Measurements from ENCODE around the gene ZNF157. TPM values are rescaled to one million over a fixed set of nuclear protein-coding genes. Genes with fewer than 3 reads are reported as not detected.
"Not testable (repeated sequence)": the region's sequence is repeated elsewhere in the genome, so short reads cannot be mapped to it uniquely, and the experiment has no call there.

The ZNF157 gene
- polyA plus RNA-seq, 1 donor: 0.27 TPM

DNA sequence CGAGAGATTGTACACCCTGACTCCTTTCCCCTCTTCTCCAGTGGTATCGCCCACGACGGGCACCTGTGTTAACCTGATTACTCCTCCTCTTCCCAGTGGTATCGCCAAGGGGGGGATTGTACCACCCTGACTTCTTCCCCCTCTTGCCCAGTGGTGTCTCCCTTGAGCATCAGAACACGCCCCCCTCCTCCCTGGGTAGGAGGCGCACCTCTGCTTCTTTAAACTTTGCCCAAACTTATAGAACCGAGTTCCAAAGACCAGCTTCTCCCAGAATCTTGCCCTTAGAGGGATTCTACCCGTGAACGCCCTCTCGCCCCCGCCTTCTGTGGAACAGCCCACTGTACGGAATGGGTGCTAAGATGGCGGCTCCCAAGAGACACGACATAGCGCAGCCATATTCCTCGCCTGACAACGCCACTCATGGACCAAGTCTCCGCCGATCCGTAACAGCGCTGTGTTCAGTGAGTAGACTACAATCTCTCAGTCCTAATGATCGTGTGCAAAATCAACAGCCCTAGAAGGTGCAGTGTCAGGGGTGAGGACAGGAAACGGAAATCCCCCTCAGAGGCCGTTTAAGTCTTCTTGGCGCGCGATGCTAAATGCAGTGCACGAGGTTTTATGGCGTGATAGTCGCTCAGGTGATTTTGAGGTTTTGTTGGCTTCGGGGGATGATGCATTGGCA lies 4.2 kb upstream of the ZNF157 start:
- WGBS (ENCODE audit: insufficient coverage, low lambda C conversion rate): no CpG with 5 or more reads among the region's 32 CpGs
- no peaks in the 10 kb centered on the region for H3K36me3 ChIP-seq (ENCODE audit: control insufficient read depth, insufficient read depth, low read length)
- H3K27me3 ChIP-seq (ENCODE audit: control insufficient read depth, insufficient read depth, low read length): no peaks in the 10 kb centered on the region
- peak overlapping the region; percentile 53 for H3K27ac ChIP-seq (ENCODE audit: low read length)
- peak overlapping the region; percentile 51 for H3K4me3 ChIP-seq (ENCODE audit: low read length)
- H3K9me3 ChIP-seq (ENCODE audit: control insufficient read depth, low read depth, low read length): no peaks in the 10 kb centered on the region
- DNase-seq: peak; percentile 65 to 77
- H3K4me1 ChIP-seq (ENCODE audit: control insufficient read depth, insufficient read depth, low read length): peaks cover 2% of the 10 kb centered on the region

DNA sequence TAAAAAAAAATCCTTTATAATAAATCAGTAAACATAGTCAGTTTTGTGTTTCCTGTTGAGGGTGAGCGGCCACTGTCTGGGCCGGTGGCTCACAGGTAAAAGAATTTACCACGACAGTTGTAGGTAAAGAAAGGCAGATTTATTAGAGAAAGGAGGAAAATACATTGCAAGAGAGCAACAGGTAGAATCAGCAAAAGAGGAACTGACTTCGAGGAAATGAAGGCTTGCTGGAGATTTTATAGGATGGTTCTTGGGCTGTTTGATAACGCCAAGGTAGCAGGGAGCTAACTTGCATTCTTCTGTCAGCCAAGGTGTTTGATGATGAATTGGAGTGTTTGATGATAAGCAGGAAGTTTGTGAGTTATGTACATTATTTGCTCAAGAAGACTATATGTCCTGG lies 2.8 kb downstream of the ZNF157 start:
- Histone ChIP-seq H3K27ac (ENCODE audit: low read length) (no peak overlapping the region), H3K4me1 (ENCODE audit: control insufficient read depth, insufficient read depth, low read length) (no peaks in the 10 kb centered on the region), H3K4me3 (ENCODE audit: low read length) (no peak overlapping the region), H3K36me3 (ENCODE audit: control insufficient read depth, insufficient read depth, low read length) (no peaks in the 10 kb centered on the region), H3K27me3 (ENCODE audit: control insufficient read depth, insufficient read depth, low read length) (no peaks in the 10 kb centered on the region), H3K9me3 (ENCODE audit: control insufficient read depth, low read depth, low read length) (no peaks in the 10 kb centered on the region)
- no CpG with 5 or more reads among the region's 5 CpGs for WGBS (ENCODE audit: insufficient coverage, low lambda C conversion rate)
- DNase-seq: no peak

DNA sequence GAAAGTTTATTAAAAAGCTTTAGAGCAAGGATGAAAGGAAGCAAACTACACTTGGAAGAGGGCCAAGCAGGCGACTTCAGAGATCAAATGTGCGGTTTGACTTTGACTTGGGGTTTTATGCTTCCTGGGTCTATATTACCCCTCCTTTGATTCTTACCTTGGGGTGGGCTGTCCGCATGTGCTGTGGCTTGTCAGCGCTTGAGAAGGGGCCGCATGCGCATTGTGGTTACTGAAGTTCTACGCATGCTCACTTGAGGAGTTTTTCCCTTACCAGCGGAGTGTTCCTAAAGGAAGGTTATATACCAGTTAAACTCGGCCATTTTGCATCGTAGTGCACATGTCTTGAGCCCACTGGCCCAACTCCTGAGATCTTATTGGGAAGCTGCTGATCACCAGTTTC lies 9.9 kb downstream of the ZNF157 start:
- Histone ChIP-seq H3K27me3 (ENCODE audit: control insufficient read depth, insufficient read depth, low read length) (no peaks in the 10 kb centered on the region), H3K9me3 (ENCODE audit: control insufficient read depth, low read depth, low read length) (no peaks in the 10 kb centered on the region), H3K4me3 (ENCODE audit: low read length) (no peak overlapping the region), H3K36me3 (ENCODE audit: control insufficient read depth, insufficient read depth, low read length) (no peaks in the 10 kb centered on the region), H3K27ac (ENCODE audit: low read length) (no peak overlapping the region), H3K4me1 (ENCODE audit: control insufficient read depth, insufficient read depth, low read length) (no peaks in the 10 kb centered on the region)
- DNase-seq: peak in 1 of 2 donors; percentile 8
- WGBS (ENCODE audit: insufficient coverage, low lambda C conversion rate): no CpG with 5 or more reads among the region's 10 CpGs

DNA sequence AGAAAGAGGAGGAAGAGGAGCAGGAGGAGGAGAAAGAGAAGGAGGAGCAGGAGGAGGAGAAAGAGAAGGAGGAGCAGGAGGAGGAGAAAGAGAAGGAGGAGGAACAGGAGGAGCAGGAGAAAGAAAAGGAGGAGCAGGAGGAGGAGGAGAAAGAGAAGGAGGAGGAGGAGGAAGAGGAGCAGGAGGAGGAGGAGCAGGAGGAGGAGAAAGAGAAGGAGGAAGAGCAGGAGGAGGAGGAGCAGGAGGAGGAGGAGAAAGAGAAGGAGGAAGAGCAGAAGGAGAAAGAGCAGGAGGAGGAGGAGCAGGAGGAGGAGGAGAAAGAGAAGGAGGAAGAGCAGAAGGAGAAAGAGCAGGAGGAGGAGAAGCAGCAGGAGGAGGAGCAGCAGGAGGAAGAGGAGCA lies 10.5 kb downstream of the ZNF157 start:
- not testable (repeated sequence) for H3K27ac ChIP-seq (ENCODE audit: low read length); H3K36me3 ChIP-seq (ENCODE audit: control insufficient read depth, insufficient read depth, low read length); H3K27me3 ChIP-seq (ENCODE audit: control insufficient read depth, insufficient read depth, low read length); H3K4me1 ChIP-seq (ENCODE audit: control insufficient read depth, insufficient read depth, low read length); H3K9me3 ChIP-seq (ENCODE audit: control insufficient read depth, low read depth, low read length); DNase-seq; H3K4me3 ChIP-seq (ENCODE audit: low read length)

- peak; percentile 53 to 56 for DNase-seq
- H3K4me3 ChIP-seq (ENCODE audit: low read length): no peak overlapping the region
- no peaks in the 10 kb centered on the region for H3K9me3 ChIP-seq (ENCODE audit: control insufficient read depth, low read depth, low read length)
- no peaks in the 10 kb centered on the region for H3K4me1 ChIP-seq (ENCODE audit: control insufficient read depth, insufficient read depth, low read length)
- no peaks in the 10 kb centered on the region for H3K27me3 ChIP-seq (ENCODE audit: control insufficient read depth, insufficient read depth, low read length)
- whole genome bisulfite sequencing (ENCODE audit: insufficient coverage, low lambda C conversion rate): no CpG with 5 or more reads among the region's 8 CpGs
- no peaks in the 10 kb centered on the region for H3K36me3 ChIP-seq (ENCODE audit: control insufficient read depth, insufficient read depth, low read length)
- no peak overlapping the region for H3K27ac ChIP-seq (ENCODE audit: low read length)
Observed at GRCh38 chrX:47384502-47384901, 14.1 kb downstream of the ZNF157 start.

DNA sequence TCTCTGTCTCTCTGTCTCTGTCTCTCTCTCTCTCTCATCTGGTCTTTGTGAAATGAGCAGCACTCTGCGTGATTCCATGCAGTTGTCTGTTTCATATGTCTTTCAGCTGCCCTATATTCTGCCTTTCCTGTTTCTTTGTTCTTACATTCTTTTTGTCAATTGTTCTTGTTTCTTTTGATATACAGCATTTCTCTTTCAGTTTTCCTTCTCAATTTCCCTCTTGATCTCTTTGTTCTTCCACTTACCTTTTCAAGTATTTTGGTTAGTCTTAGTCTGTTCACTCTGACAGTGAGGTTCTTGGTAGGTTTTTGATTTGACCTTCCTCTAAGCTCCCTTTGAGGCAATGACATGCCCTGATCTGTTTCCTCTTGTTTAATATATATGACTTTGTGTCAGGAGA lies 20.4 kb downstream of the ZNF157 start:
- DNase-seq: no peak
- H3K36me3 ChIP-seq (ENCODE audit: control insufficient read depth, insufficient read depth, low read length): no peaks in the 10 kb centered on the region
- H3K27ac ChIP-seq (ENCODE audit: low read length): no peak overlapping the region
- no CpG with 5 or more reads among the region's 1 CpG for WGBS (ENCODE audit: insufficient coverage, low lambda C conversion rate)
- no peak overlapping the region for H3K4me3 ChIP-seq (ENCODE audit: low read length)
- no peaks in the 10 kb centered on the region for H3K27me3 ChIP-seq (ENCODE audit: control insufficient read depth, insufficient read depth, low read length)
- no peaks in the 10 kb centered on the region for H3K4me1 ChIP-seq (ENCODE audit: control insufficient read depth, insufficient read depth, low read length)
- H3K9me3 ChIP-seq (ENCODE audit: control insufficient read depth, low read depth, low read length): no peaks in the 10 kb centered on the region

DNA sequence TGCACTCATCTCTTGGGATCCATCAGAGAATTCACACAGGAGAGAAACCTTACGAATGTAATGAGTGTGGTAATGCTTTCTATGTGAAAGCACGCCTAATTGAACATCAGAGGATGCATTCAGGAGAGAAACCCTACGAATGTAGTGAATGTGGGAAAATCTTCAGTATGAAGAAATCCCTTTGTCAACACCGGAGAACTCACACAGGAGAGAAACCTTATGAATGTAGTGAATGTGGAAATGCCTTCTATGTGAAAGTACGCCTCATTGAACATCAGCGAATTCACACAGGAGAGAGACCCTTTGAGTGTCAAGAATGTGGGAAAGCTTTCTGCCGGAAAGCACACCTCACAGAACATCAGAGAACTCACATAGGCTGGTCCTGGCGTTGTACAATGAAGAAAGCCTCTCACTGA lies 42.8 kb downstream of the ZNF157 start:
- Histone ChIP-seq H3K27ac (ENCODE audit: low read length) (no peak overlapping the region), H3K9me3 (ENCODE audit: control insufficient read depth, low read depth, low read length) (no peaks in the 10 kb centered on the region), H3K4me3 (ENCODE audit: low read length) (no peak overlapping the region), H3K4me1 (ENCODE audit: control insufficient read depth, insufficient read depth, low read length) (no peaks in the 10 kb centered on the region), H3K36me3 (ENCODE audit: control insufficient read depth, insufficient read depth, low read length) (no peaks in the 10 kb centered on the region), H3K27me3 (ENCODE audit: control insufficient read depth, insufficient read depth, low read length) (no peaks in the 10 kb centered on the region)
- no peak for DNase-seq
- WGBS (ENCODE audit: insufficient coverage, low lambda C conversion rate): no CpG with 5 or more reads among the region's 8 CpGs

GRCh38 chrX:47420265-47420664 lies 49.9 kb downstream of the ZNF157 start:
- no peak for DNase-seq
- Histone ChIP-seq H3K36me3 (ENCODE audit: control insufficient read depth, insufficient read depth, low read length) (no peaks in the 10 kb centered on the region), H3K27me3 (ENCODE audit: control insufficient read depth, insufficient read depth, low read length) (no peaks in the 10 kb centered on the region), H3K27ac (ENCODE audit: low read length) (no peak overlapping the region), H3K4me1 (ENCODE audit: control insufficient read depth, insufficient read depth, low read length) (no peaks in the 10 kb centered on the region), H3K9me3 (ENCODE audit: control insufficient read depth, low read depth, low read length) (no peaks in the 10 kb centered on the region), H3K4me3 (ENCODE audit: low read length) (no peak overlapping the region)
- no CpG with 5 or more reads among the region's 4 CpGs for WGBS (ENCODE audit: insufficient coverage, low lambda C conversion rate)

GRCh38 chrX:47420962-47421361 lies 50.6 kb downstream of the ZNF157 start:
- no peaks in the 10 kb centered on the region for H3K9me3 ChIP-seq (ENCODE audit: control insufficient read depth, low read depth, low read length)
- no peaks in the 10 kb centered on the region for H3K4me1 ChIP-seq (ENCODE audit: control insufficient read depth, insufficient read depth, low read length)
- no peak overlapping the region for H3K27ac ChIP-seq (ENCODE audit: low read length)
- H3K4me3 ChIP-seq (ENCODE audit: low read length): no peak overlapping the region
- no CpG with 5 or more reads among the region's 5 CpGs for WGBS (ENCODE audit: insufficient coverage, low lambda C conversion rate)
- H3K36me3 ChIP-seq (ENCODE audit: control insufficient read depth, insufficient read depth, low read length): no peaks in the 10 kb centered on the region
- DNase-seq: no peak
- no peaks in the 10 kb centered on the region for H3K27me3 ChIP-seq (ENCODE audit: control insufficient read depth, insufficient read depth, low read length)

- Histone ChIP-seq H3K36me3 (ENCODE audit: control insufficient read depth, insufficient read depth, low read length) (no peaks in the 10 kb centered on the region), H3K27ac (ENCODE audit: low read length) (no peak overlapping the region), H3K27me3 (ENCODE audit: control insufficient read depth, insufficient read depth, low read length) (no peaks in the 10 kb centered on the region), H3K4me1 (ENCODE audit: control insufficient read depth, insufficient read depth, low read length) (no peaks in the 10 kb centered on the region), H3K4me3 (ENCODE audit: low read length) (no peak overlapping the region), H3K9me3 (ENCODE audit: control insufficient read depth, low read depth, low read length) (no peaks in the 10 kb centered on the region)
- 100% methylated on average over 1 of the region's 2 CpGs for WGBS (ENCODE audit: insufficient coverage, low lambda C conversion rate)
- no peak for DNase-seq
Observed at GRCh38 chrX:47422444-47422843, 52.1 kb downstream of the ZNF157 start.

- WGBS (ENCODE audit: insufficient coverage, low lambda C conversion rate): no CpG with 5 or more reads among the region's 5 CpGs
- H3K4me1 ChIP-seq (ENCODE audit: control insufficient read depth, insufficient read depth, low read length): no peaks in the 10 kb centered on the region
- DNase-seq: no peak
Observed at GRCh38 chrX:47430925-47431324, 60.5 kb downstream of the ZNF157 start.

More at GRCh38 chrX:47430925-47431324, 60.5 kb downstream of the ZNF157 start:
- no peaks in the 10 kb centered on the region for H3K9me3 ChIP-seq (ENCODE audit: control insufficient read depth, low read depth, low read length)
- H3K27ac ChIP-seq (ENCODE audit: low read length): no peak overlapping the region
- no peak overlapping the region for H3K4me3 ChIP-seq (ENCODE audit: low read length)
- H3K27me3 ChIP-seq (ENCODE audit: control insufficient read depth, insufficient read depth, low read length): no peaks in the 10 kb centered on the region
- no peaks in the 10 kb centered on the region for H3K36me3 ChIP-seq (ENCODE audit: control insufficient read depth, insufficient read depth, low read length)
